OCI-LY3 (cell line): ENCODE data around the gene TWIST2.

Experiments
- H2AFZ ChIP-seq: fragments of 200-600, 300-600 bp; shearing (Covaris generic); 2 replicates; pipeline ENCODE4 v1.6.0; 2014; ENCODE audit warnings: antibody characterized with exemption, low read depth, low read length
- H3K27ac ChIP-seq: fragments of 200-600, 300-600 bp; sonication (generic); 2 replicates; pipeline ENCODE4 v1.5.1; 2014; ENCODE audit warnings: mild to moderate bottlenecking, low read length, moderate library complexity, mixed read lengths
- H3K27me3 ChIP-seq: fragments of 200-600, 300-600 bp; sonication (generic); 2 replicates; pipeline ENCODE4 v1.6.1; 2014; ENCODE audit warnings: low read depth, low read length, mixed read lengths
- H3K36me3 ChIP-seq: fragments of 200-600, 300-600 bp; sonication (generic); replicated peaks from 2 replicates; pipeline ENCODE3; 2014; ENCODE audit warnings: low read depth, low read length, mixed read lengths
- H3K4me1 ChIP-seq: fragments of 300-600, 200-600 bp; sonication (generic); 2 replicates; pipeline ENCODE4 v1.6.1; 2014; ENCODE audit warnings: low read length, mixed read lengths
- H3K4me2 ChIP-seq: fragments of 200-600, 300-600 bp; sonication (generic); 2 replicates; pipeline ENCODE4 v1.6.1; 2014; ENCODE audit warnings: low read length, mixed read lengths
- H3K4me3 ChIP-seq: fragments of 300-600, 200-600 bp; sonication (generic); 2 replicates; pipeline ENCODE4 v1.5.1; 2014; ENCODE audit warnings: antibody characterized with exemption, mild to moderate bottlenecking, low read length, moderate library complexity
- H3K79me2 ChIP-seq: fragments of 300-600, 200-600 bp; shearing (Covaris generic); 2 replicates; pipeline ENCODE4 v1.6.1; 2014; ENCODE audit warnings: mild to moderate bottlenecking, low read length, mixed read lengths
- H3K9ac ChIP-seq: fragments of 300-600, 200-600 bp; shearing (Covaris generic); 2 replicates; pipeline ENCODE4 v1.6.0; 2014; ENCODE audit warnings: mild to moderate bottlenecking, low read length, moderate library complexity
- H3K9me3 ChIP-seq: fragments of 200-600, 300-600 bp; shearing (Covaris generic); 2 replicates; pipeline ENCODE4 v1.6.1; 2014; ENCODE audit warnings: low read length, mixed read lengths; ENCODE audit not compliant: insufficient read depth
- H4K20me1 ChIP-seq: fragments of 200-600, 300-600 bp; sonication (generic); 2 replicates; pipeline ENCODE4 v1.6.1; 2016; ENCODE audit warnings: low read length, mixed read lengths; ENCODE audit not compliant: insufficient read depth
- EZH2phosphoT487 ChIP-seq: fragments of 200-600 bp; shearing (Covaris generic); IDR thresholded peaks from 2 replicates; pipeline ENCODE4 v1.6.1; 2018; ENCODE audit warnings: antibody characterized with exemption, mixed run types, low read depth
- TF ChIP-seq, protein P1 (sequence below): fragments of 200-600, 300-600 bp; sonication (generic); IDR thresholded peaks from 2 replicates; pipeline ENCODE4 v1.5.1; 2014; ENCODE audit warnings: antibody characterized with exemption, low read length, low read depth

The TWIST2 gene

DNA sequence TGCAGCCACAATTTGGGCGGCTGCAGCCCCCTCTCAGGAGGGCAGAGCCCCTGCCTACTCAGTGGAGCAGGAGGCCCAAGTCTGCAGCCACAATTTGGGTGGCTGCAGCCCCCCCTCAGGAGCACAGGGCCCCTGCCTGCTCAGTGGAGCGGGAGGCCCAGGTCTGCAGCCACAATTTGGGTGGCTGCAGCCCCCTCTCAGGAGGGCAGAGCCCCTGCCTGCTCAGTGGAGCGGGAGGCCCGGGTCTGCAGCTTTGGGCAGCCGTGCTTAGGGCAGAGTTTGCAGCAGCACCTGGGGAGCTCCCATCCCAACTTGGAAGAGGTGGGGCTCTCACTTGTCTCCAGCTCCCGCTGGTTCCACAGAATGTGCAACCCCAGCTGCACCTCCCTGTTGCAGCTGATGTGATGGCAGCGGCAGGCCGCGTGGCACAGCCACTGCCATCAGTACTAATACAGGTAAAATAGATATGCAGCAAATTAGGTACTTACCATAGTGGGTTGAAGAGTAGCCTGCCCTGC, 99.4 kb downstream of the TWIST2 start:
- Histone ChIP-seq H3K27ac (no peak overlapping the region), H3K9ac (no peak overlapping the region), H3K9me3 (no peaks in the 10 kb centered on the region), H3K36me3 (no peaks in the 10 kb centered on the region), H2AFZ (no peak overlapping the region), H3K4me1 (no peaks in the 10 kb centered on the region), H4K20me1 (no peaks in the 10 kb centered on the region), H3K27me3 (no peaks in the 10 kb centered on the region), H3K4me3 (no peak overlapping the region), H3K4me2 (no peak overlapping the region), H3K79me2 (no peaks in the 10 kb centered on the region)
- TF ChIP-seq EZH2phosphoT487 = no peak

DNA sequence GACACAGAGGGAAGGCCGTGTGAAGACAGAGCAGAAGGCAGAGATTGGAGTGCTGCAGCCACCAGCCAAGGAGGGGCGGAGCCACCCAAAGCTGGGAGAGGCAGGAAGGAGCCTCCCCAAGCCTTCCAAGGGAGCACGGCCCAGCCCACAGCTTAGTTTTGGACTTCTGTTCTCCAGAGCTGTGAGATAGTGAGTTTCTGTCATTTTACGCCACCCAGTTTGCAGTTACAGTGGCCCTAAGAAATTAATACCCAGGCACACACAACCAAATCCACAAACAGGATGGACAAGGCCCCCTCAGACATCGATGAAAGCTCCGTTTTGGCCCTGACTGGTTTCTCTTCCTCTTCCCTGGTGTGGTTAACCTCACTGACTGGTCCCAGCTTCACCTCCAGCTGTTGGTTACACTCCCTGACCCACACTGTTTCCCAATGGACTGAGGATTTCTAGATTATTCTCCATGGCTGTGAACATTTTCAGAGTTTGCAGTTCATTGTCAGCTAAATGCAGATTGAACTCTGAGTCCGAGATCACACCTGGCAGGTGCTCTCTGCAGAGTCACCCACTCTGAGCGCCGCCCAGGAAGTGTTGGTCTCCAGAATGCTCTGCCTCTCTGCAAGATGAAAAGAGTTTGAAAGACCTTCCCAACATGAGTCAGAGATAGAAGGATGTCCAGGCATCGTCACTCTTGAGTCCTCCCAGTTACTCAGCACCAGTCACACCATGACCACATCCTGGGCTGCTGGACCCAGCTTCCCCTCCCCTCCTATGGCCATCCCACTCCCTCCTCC, 100.2 kb downstream of the TWIST2 start:
- Histone ChIP-seq H3K9ac (no peak overlapping the region), H3K36me3 (no peaks in the 10 kb centered on the region), H3K4me2 (no peak overlapping the region), H2AFZ (no peak overlapping the region), H3K27ac (no peak overlapping the region), H3K4me3 (no peak overlapping the region), H3K9me3 (no peaks in the 10 kb centered on the region), H3K27me3 (no peaks in the 10 kb centered on the region), H3K4me1 (no peaks in the 10 kb centered on the region), H4K20me1 (no peaks in the 10 kb centered on the region), H3K79me2 (no peaks in the 10 kb centered on the region)
- TF ChIP-seq, protein P1, sequence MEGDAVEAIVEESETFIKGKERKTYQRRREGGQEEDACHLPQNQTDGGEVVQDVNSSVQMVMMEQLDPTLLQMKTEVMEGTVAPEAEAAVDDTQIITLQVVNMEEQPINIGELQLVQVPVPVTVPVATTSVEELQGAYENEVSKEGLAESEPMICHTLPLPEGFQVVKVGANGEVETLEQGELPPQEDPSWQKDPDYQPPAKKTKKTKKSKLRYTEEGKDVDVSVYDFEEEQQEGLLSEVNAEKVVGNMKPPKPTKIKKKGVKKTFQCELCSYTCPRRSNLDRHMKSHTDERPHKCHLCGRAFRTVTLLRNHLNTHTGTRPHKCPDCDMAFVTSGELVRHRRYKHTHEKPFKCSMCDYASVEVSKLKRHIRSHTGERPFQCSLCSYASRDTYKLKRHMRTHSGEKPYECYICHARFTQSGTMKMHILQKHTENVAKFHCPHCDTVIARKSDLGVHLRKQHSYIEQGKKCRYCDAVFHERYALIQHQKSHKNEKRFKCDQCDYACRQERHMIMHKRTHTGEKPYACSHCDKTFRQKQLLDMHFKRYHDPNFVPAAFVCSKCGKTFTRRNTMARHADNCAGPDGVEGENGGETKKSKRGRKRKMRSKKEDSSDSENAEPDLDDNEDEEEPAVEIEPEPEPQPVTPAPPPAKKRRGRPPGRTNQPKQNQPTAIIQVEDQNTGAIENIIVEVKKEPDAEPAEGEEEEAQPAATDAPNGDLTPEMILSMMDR = no peak
- no peak for TF ChIP-seq EZH2phosphoT487

DNA sequence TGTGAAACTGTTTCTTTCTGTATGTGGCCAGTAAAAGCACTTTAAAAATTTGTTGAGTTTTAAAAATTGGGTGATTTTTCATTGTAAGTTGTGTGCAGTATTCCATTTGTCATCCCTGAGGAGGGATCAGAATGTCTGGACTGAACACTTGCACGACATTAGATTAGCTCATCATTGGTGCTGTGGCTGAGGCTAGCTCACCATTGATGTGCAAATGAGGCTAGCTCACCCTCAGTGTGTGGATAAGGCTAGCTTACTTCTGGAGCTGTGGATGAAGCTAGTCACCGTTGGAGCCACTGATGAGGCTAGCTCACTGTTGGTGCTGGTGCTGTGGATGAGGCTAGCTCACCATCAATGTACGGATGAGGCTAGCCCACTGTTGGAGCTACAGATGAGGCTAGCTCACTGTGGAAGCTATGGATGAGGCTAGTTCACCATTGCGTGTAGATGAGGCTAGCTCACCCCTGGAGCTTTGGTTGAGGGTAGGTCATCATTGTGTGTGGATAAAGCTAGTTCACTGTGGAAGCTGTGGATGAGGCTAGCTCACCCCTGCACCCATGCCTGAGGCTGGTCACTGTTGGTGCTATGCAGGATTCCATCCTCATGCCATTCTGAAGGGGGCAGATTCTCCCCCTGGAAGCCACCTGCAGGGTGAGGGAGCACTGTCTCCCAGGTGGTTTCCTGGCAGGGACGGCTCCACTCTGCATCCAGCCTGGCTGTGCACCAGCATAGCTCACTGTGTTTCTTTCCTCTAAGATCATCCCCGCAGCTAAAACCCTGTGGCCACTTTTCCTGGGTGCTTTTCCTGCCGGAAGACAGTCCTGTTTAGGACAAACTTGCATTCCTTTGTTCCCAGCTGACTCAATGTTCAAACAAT, 101.1 kb downstream of the TWIST2 start:
- H3K36me3 ChIP-seq = no peaks in the 10 kb centered on the region
- TF ChIP-seq, protein P1 = no peak
- no peak for TF ChIP-seq EZH2phosphoT487
- H4K20me1 ChIP-seq = no peaks in the 10 kb centered on the region
- no peaks in the 10 kb centered on the region for H3K4me1 ChIP-seq
- no peaks in the 10 kb centered on the region for H3K9me3 ChIP-seq
- H3K27me3 ChIP-seq = no peaks in the 10 kb centered on the region
- no peak overlapping the region for H3K27ac ChIP-seq
- H3K4me2 ChIP-seq = no peak overlapping the region
- H2AFZ ChIP-seq = no peak overlapping the region
- H3K4me3 ChIP-seq = no peak overlapping the region
- no peaks in the 10 kb centered on the region for H3K79me2 ChIP-seq
- no peak overlapping the region for H3K9ac ChIP-seq

DNA sequence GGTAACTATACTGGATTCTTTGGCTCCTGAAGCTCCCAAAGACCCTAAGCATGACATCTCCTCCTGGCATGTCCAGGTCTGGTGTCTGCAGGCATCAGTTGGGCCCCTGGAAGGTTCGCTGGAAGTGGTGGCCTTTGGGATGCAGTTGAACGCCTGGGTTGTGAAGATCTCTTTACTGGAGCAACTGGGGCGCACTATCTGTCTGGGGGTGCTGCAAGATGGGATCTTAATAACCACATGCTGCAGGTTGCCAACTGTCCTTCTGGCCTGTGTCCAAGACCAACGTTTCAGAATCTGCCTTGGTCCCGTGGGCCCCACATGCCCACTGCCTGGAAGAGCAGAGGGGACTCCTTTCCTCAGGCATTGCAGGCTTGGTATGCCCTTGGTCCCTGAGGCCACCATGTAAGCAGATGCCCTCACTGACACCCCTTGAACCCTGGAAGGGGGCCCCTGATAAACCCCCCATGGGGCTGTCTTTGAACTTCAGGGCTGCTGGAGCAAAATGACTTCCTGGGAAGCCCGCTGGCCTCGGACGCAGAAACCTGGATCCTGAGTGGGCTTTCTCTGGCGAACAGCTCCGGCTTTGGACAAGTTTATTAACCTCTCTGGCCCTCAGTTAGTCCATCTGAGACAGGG, 101.9 kb downstream of the TWIST2 start:
- Histone ChIP-seq H3K79me2 (no peaks in the 10 kb centered on the region), H3K4me3 (no peak overlapping the region), H2AFZ (no peak overlapping the region), H3K36me3 (no peaks in the 10 kb centered on the region), H3K9ac (no peak overlapping the region), H3K4me2 (no peak overlapping the region), H3K4me1 (no peaks in the 10 kb centered on the region), H3K9me3 (no peaks in the 10 kb centered on the region), H4K20me1 (no peaks in the 10 kb centered on the region), H3K27ac (no peak overlapping the region), H3K27me3 (no peaks in the 10 kb centered on the region)
- TF ChIP-seq, protein P1 = no peak
- no peak for TF ChIP-seq EZH2phosphoT487
